Fibroblast of gingiva (primary cell): ENCODE data around the gene NPPA.

Experiments
- DNase-seq: peaks from one replicate; pipeline ENCODE4 v3.0.0-alpha.2; 2011; ENCODE audit warnings: low read depth

NPPA gene

GRCh38 chr1:11842154-11843041 lies 5.2 kb downstream of the NPPA start:
- no peak for DNase-seq

GRCh38 chr1:11841245-11842153 lies 6.1 kb downstream of the NPPA start:
- DNase-seq, result no peak

- DNase-seq, result no peak
Measured at GRCh38 chr1:11839727-11840705, 7.6 kb downstream of the NPPA start.

GRCh38 chr1:11838349-11839272 lies 9.0 kb downstream of the NPPA start:
- DNase-seq, result peak; percentile 39

- no peak for DNase-seq
Measured at GRCh38 chr1:11837767-11838348, 9.7 kb downstream of the NPPA start.

GRCh38 chr1:11836955-11837766 lies 10.4 kb downstream of the NPPA start:
- DNase-seq, result no peak

GRCh38 chr1:11835441-11836225 lies 11.9 kb downstream of the NPPA start:
- DNase-seq, result no peak

- no peak for DNase-seq
Measured at GRCh38 chr1:11833900-11834299, 13.7 kb downstream of the NPPA start.

GRCh38 chr1:11833497-11833896 lies 14.1 kb downstream of the NPPA start:
- DNase-seq, result no peak

- peak; percentile 19 for DNase-seq
Measured at GRCh38 chr1:11831945-11832725, 15.4 kb downstream of the NPPA start.

GRCh38 chr1:11828511-11828910 lies 19.1 kb downstream of the NPPA start:
- no peak for DNase-seq

- DNase-seq, result no peak
Measured at GRCh38 chr1:11826946-11827345, 20.6 kb downstream of the NPPA start.

GRCh38 chr1:11825131-11825530 lies 22.5 kb downstream of the NPPA start:
- DNase-seq, result no peak

GRCh38 chr1:11823366-11824137 lies 24.0 kb downstream of the NPPA start:
- no peak for DNase-seq

GRCh38 chr1:11822091-11822490 lies 25.5 kb downstream of the NPPA start:
- DNase-seq, result peak; percentile 15

GRCh38 chr1:11817192-11817591 lies 30.4 kb downstream of the NPPA start:
- DNase-seq, result no peak

- no peak for DNase-seq
Measured at GRCh38 chr1:11813021-11813420, 34.6 kb downstream of the NPPA start.
